Lower leg skin (tissue), 3 donors: ENCODE measurements around the gene FBXO44.

Source experiments
- POLR2A ChIP-seq, 2 donors: fragments of 450-650 bp; IDR thresholded peaks; one replicate each; pipeline ENCODE4 v1.6.1; 2016 to 2017; ENCODE audit warnings: antibody characterized with exemption in 2 of 2, mild to moderate bottlenecking in 1 of 2, moderate library complexity in 1 of 2
- TF ChIP-seq, protein P1 (sequence below), 3 donors: fragments of 450-650 bp; IDR thresholded peaks; one replicate each; pipeline ENCODE4 v1.5.1; 2016; ENCODE audit warnings: antibody characterized with exemption in 3 of 3, mild to moderate bottlenecking in 3 of 3, moderate library complexity in 2 of 3

DNA sequence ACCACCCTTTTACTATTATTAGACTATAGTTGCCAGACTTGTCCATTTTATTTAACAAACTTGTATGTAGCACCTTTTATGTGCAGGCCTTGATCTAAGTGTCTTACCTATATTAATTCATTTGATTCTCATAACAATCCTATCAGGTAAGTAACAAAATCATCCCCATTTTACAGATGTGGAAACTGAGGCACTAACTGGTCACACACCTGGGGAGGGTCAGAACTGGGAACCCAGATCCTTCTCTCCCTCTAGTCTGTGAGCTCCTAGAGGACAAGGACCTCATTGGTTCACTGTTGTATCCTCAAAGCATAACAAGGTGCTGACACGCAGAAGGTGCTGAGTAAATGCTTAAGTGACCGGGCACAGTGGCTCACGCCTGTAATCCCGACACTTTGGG lies 15.3 kb upstream of the FBXO44 start:
- TF ChIP-seq, protein P1, sequence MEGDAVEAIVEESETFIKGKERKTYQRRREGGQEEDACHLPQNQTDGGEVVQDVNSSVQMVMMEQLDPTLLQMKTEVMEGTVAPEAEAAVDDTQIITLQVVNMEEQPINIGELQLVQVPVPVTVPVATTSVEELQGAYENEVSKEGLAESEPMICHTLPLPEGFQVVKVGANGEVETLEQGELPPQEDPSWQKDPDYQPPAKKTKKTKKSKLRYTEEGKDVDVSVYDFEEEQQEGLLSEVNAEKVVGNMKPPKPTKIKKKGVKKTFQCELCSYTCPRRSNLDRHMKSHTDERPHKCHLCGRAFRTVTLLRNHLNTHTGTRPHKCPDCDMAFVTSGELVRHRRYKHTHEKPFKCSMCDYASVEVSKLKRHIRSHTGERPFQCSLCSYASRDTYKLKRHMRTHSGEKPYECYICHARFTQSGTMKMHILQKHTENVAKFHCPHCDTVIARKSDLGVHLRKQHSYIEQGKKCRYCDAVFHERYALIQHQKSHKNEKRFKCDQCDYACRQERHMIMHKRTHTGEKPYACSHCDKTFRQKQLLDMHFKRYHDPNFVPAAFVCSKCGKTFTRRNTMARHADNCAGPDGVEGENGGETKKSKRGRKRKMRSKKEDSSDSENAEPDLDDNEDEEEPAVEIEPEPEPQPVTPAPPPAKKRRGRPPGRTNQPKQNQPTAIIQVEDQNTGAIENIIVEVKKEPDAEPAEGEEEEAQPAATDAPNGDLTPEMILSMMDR (IDR thresholded peaks at IDR 0.05): no peak
- no peak for TF ChIP-seq POLR2A (IDR thresholded peaks at IDR 0.05)
